ENCODE measurements around the gene PDIA2. TPM values are rescaled to one million over a fixed set of nuclear protein-coding genes. Genes with fewer than 3 reads are reported as not detected.

Gene PDIA2
- polyA plus RNA-seq, 1 of the 3 experiments (the other 2 are of a cell fraction) = 1.7 TPM

DNA sequence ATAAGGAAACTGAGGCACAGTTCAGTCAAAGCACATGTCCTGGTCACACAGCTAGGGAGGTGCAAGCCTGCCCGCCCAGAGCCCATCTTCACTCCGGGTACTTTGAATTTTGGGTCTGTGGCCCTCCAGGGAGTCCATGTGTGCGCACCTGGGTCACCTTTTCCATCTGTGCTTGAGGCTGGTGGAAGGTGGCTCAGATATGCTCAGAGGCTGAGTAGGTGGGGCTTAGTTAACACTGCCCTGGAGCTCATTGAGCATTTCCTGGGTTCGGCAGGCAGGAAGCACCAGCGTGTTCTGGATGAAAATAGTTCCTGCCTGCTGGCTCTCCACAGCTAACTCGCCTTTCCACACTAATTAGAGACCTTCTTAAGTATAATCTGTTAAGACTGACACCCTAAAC is 29.1 kb upstream of the PDIA2 start:
- Histone ChIP-seq H3K27ac (ENCODE audit: low read depth in 2 of 2, low read length in 1 of 2) (no peak overlapping the region), H3K9me3 (no peaks in the 10 kb centered on the region), H3K9ac (no peak overlapping the region), H3K79me2 (ENCODE audit: insufficient read depth) (no peaks in the 10 kb centered on the region), H3F3A (replicated peaks; ENCODE audit: insufficient read depth) (no peaks in the 10 kb centered on the region), H2AFZ (ENCODE audit: low read depth) (no peak overlapping the region), H4K20me1 (ENCODE audit: insufficient read depth) (no peaks in the 10 kb centered on the region), H3K36me3 (replicated peaks in 1 of 2; ENCODE audit: control insufficient read depth in 1 of 2, insufficient read depth in 2 of 2, low read length in 1 of 2) (peaks cover 11 to 13% of the 10 kb centered on the region in 2 experiments), H3K27me3 (ENCODE audit: insufficient read depth) (no peaks in the 10 kb centered on the region), H3K4me2 (no peak overlapping the region), H3K9me2 (no peaks in the 10 kb centered on the region), H3K4me1 (ENCODE audit: control insufficient read depth in 1 of 2, insufficient read depth in 2 of 2, low read depth in 1 of 2, low read length in 1 of 2) (no peaks in the 10 kb centered on the region; a peak in 1 of 4 replicates), H3K4me3 (ENCODE audit: low read depth in 2 of 2, low read length in 1 of 2) (no peak overlapping the region)
- CTCF ChIA-PET = interaction anchor here (1.0 to 2.6 kb wide), 3 partner anchors 10 to 25 kb away, joined by 3 to 5 read pairs (median 4); partner anchors contain the start of gene LUC7L
- WGBS (ENCODE audit: low lambda C conversion rate) = 97% methylated on average over 6 of the region's 6 CpGs
- POLR2A ChIA-PET = no interaction called here
- no peak for TF ChIP-seq YY1 (IDR thresholded peaks at IDR 0.05; ENCODE audit: low read depth)
- no peak for TF ChIP-seq JUND (IDR thresholded peaks at IDR 0.05)
- no peak for TF ChIP-seq TCF12 (IDR thresholded peaks at IDR 0.05)
- no peak for TF ChIP-seq RFX5 (IDR thresholded peaks at IDR 0.05; ENCODE audit: low read length)
- TF ChIP-seq RAD21 (IDR thresholded peaks at IDR 0.05; ENCODE audit: low read length) = no peak
- no peak for TF ChIP-seq FOSL2 (IDR thresholded peaks at IDR 0.05; ENCODE audit: borderline replicate concordance, low read depth)
- no peak for TF ChIP-seq GATA2 (CRISPR knock-in tag; IDR thresholded peaks at IDR 0.05)
- no peak for TF ChIP-seq ELF1 (IDR thresholded peaks at IDR 0.05)
- TF ChIP-seq NRF1 (IDR thresholded peaks at IDR 0.05; ENCODE audit: low read depth, low read length) = no peak
- TF ChIP-seq TEAD4 (IDR thresholded peaks at IDR 0.05; ENCODE audit: borderline replicate concordance, insufficient read depth) = no peak
- TF ChIP-seq, protein P1, sequence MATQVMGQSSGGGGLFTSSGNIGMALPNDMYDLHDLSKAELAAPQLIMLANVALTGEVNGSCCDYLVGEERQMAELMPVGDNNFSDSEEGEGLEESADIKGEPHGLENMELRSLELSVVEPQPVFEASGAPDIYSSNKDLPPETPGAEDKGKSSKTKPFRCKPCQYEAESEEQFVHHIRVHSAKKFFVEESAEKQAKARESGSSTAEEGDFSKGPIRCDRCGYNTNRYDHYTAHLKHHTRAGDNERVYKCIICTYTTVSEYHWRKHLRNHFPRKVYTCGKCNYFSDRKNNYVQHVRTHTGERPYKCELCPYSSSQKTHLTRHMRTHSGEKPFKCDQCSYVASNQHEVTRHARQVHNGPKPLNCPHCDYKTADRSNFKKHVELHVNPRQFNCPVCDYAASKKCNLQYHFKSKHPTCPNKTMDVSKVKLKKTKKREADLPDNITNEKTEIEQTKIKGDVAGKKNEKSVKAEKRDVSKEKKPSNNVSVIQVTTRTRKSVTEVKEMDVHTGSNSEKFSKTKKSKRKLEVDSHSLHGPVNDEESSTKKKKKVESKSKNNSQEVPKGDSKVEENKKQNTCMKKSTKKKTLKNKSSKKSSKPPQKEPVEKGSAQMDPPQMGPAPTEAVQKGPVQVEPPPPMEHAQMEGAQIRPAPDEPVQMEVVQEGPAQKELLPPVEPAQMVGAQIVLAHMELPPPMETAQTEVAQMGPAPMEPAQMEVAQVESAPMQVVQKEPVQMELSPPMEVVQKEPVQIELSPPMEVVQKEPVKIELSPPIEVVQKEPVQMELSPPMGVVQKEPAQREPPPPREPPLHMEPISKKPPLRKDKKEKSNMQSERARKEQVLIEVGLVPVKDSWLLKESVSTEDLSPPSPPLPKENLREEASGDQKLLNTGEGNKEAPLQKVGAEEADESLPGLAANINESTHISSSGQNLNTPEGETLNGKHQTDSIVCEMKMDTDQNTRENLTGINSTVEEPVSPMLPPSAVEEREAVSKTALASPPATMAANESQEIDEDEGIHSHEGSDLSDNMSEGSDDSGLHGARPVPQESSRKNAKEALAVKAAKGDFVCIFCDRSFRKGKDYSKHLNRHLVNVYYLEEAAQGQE (IDR thresholded peaks at IDR 0.05; ENCODE audit: low read depth, low read length) = no peak
- no peak for TF ChIP-seq RXRA (IDR thresholded peaks at IDR 0.05; ENCODE audit: borderline replicate concordance, low read depth)
- no peak for DNase-seq

GRCh38 chr16:254461-254860 is 28.5 kb upstream of the PDIA2 start:
- H3K79me2 ChIP-seq (ENCODE audit: insufficient read depth) = no peaks in the 10 kb centered on the region
- ChIA-PET CTCF (interaction anchor here (1.0 to 2.6 kb wide), 2 partner anchors 19 to 25 kb away, joined by 4 to 5 read pairs; partner anchors contain the start of gene LUC7L), POLR2A (no interaction called here)
- no peaks in the 10 kb centered on the region for H3K27me3 ChIP-seq (ENCODE audit: insufficient read depth)
- no peak overlapping the region for H3K9ac ChIP-seq
- H3K4me3 ChIP-seq (ENCODE audit: low read depth in 2 of 2, low read length in 1 of 2) = no peak overlapping the region
- H3K9me2 ChIP-seq = no peaks in the 10 kb centered on the region
- no peak overlapping the region for H2AFZ ChIP-seq (ENCODE audit: low read depth)
- peaks cover 11 to 18% of the 10 kb centered on the region in 2 experiments for H3K36me3 ChIP-seq (replicated peaks in 1 of 2; ENCODE audit: control insufficient read depth in 1 of 2, insufficient read depth in 2 of 2, low read length in 1 of 2)
- TF ChIP-seq RAD21 (IDR thresholded peaks at IDR 0.05; ENCODE audit: low read length) = no peak
- TF ChIP-seq EZH2phosphoT487 (IDR thresholded peaks at IDR 0.05; ENCODE audit: borderline replicate concordance, low read depth) = no peak
- no peaks in the 10 kb centered on the region for H4K20me1 ChIP-seq (ENCODE audit: insufficient read depth)
- H3K4me2 ChIP-seq = no peak overlapping the region
- no peaks in the 10 kb centered on the region; a peak in 1 of 4 replicates for H3K4me1 ChIP-seq (ENCODE audit: control insufficient read depth in 1 of 2, insufficient read depth in 2 of 2, low read depth in 1 of 2, low read length in 1 of 2)
- DNase-seq = no peak
- H3F3A ChIP-seq (replicated peaks; ENCODE audit: insufficient read depth) = no peaks in the 10 kb centered on the region
- no peaks in the 10 kb centered on the region for H3K9me3 ChIP-seq
- H3K27ac ChIP-seq (ENCODE audit: low read depth in 2 of 2, low read length in 1 of 2) = no peak overlapping the region
- 96% methylated on average over 25 of the region's 25 CpGs for WGBS (ENCODE audit: low lambda C conversion rate)
